Measurements from ENCODE around the gene BBS9. TPM values are rescaled to one million over a fixed set of nuclear protein-coding genes. Genes with fewer than 3 reads are reported as not detected.
A peak's percentile ranks its signal among the peaks of the same experiment; 100 is the strongest.

The BBS9 gene
- polyA plus RNA-seq, 1 donor from 2014 or later = 9.8 TPM

GRCh38 chr7:33130184-33130583 is 820 bp downstream of the BBS9 start:
- Histone ChIP-seq H3K4me2 (ENCODE audit: low read length) (peak overlapping the region; percentile 82), H3K9me2 (ENCODE audit: insufficient read depth, low read length) (no peaks in the 10 kb centered on the region), H3K27ac (ENCODE audit: low read length) (peak overlapping the region; percentile 79), H3K36me3 (ENCODE audit: insufficient read depth, low read length) (no peaks in the 10 kb centered on the region), H3K79me2 (replicated peaks; ENCODE audit: insufficient read depth, low read length) (peaks cover 18% of the 10 kb centered on the region), H3K9ac (ENCODE audit: low read length) (peak overlapping the region; percentile 73), H3K27me3 (ENCODE audit: insufficient read depth, low read depth, low read length) (no peaks in the 10 kb centered on the region), H2AFZ (ENCODE audit: low read depth, low read length) (peak overlapping the region; percentile 84), H3F3A (ENCODE audit: insufficient read depth, low read length, poor library complexity, severe bottlenecking) (no peaks in the 10 kb centered on the region), H3K9me3 (ENCODE audit: low read length) (no peaks in the 10 kb centered on the region), H4K20me1 (ENCODE audit: insufficient read depth) (no peaks in the 10 kb centered on the region), H3K4me3 (ENCODE audit: low read length) (peak overlapping the region; percentile 85)
- TF ChIP-seq REST (IDR thresholded peaks at IDR 0.05; ENCODE audit: borderline replicate concordance) = no peak
- TF ChIP-seq RAD21 (conservative IDR thresholded peaks at IDR 0.05) = no peak
- no peak for TF ChIP-seq SMC3 (conservative IDR thresholded peaks at IDR 0.05; ENCODE audit: poor library complexity)

- Histone ChIP-seq H3K27ac (ENCODE audit: low read length) (no peak overlapping the region), H4K20me1 (ENCODE audit: insufficient read depth) (no peaks in the 10 kb centered on the region), H3K9me2 (ENCODE audit: insufficient read depth, low read length) (no peaks in the 10 kb centered on the region), H3K9ac (ENCODE audit: low read length) (no peak overlapping the region), H3K27me3 (ENCODE audit: insufficient read depth, low read depth, low read length) (no peaks in the 10 kb centered on the region), H3F3A (ENCODE audit: insufficient read depth, low read length, poor library complexity, severe bottlenecking) (no peaks in the 10 kb centered on the region), H2AFZ (ENCODE audit: low read depth, low read length) (no peak overlapping the region), H3K4me3 (ENCODE audit: low read length) (no peak overlapping the region), H3K9me3 (ENCODE audit: low read length) (peaks cover 2% of the 10 kb centered on the region), H3K4me2 (ENCODE audit: low read length) (no peak overlapping the region), H3K36me3 (ENCODE audit: insufficient read depth, low read length) (no peaks in the 10 kb centered on the region), H3K79me2 (replicated peaks; ENCODE audit: insufficient read depth, low read length) (peaks cover 6% of the 10 kb centered on the region)
- TF ChIP-seq REST (IDR thresholded peaks at IDR 0.05; ENCODE audit: borderline replicate concordance) = no peak
- no peak for TF ChIP-seq EZH2 (IDR thresholded peaks at IDR 0.05; ENCODE audit: borderline replicate concordance, insufficient read depth, low read length, poor library complexity, severe bottlenecking)
- no peak for TF ChIP-seq RAD21 (conservative IDR thresholded peaks at IDR 0.05)
- no peak for TF ChIP-seq SMC3 (conservative IDR thresholded peaks at IDR 0.05; ENCODE audit: poor library complexity)
- no peak for TF ChIP-seq EP300 (conservative IDR thresholded peaks at IDR 0.05; ENCODE audit: poor library complexity, severe bottlenecking)
- no peak for TF ChIP-seq TAF1 (IDR thresholded peaks at IDR 0.05; ENCODE audit: low read depth)
- TF ChIP-seq MXI1 (conservative IDR thresholded peaks at IDR 0.05; ENCODE audit: poor library complexity, severe bottlenecking) = no peak
- no peak for TF ChIP-seq CTCF (IDR thresholded peaks at IDR 0.05; ENCODE audit: poor library complexity, severe bottlenecking)
- no peak for TF ChIP-seq POLR2AphosphoS5 (IDR thresholded peaks at IDR 0.05)
Measured at GRCh38 chr7:33137103-33137502, 7.7 kb downstream of the BBS9 start.

Data from neural cell (in vitro differentiated cells).